ENCODE data around the gene UQCRHL.

DNA sequence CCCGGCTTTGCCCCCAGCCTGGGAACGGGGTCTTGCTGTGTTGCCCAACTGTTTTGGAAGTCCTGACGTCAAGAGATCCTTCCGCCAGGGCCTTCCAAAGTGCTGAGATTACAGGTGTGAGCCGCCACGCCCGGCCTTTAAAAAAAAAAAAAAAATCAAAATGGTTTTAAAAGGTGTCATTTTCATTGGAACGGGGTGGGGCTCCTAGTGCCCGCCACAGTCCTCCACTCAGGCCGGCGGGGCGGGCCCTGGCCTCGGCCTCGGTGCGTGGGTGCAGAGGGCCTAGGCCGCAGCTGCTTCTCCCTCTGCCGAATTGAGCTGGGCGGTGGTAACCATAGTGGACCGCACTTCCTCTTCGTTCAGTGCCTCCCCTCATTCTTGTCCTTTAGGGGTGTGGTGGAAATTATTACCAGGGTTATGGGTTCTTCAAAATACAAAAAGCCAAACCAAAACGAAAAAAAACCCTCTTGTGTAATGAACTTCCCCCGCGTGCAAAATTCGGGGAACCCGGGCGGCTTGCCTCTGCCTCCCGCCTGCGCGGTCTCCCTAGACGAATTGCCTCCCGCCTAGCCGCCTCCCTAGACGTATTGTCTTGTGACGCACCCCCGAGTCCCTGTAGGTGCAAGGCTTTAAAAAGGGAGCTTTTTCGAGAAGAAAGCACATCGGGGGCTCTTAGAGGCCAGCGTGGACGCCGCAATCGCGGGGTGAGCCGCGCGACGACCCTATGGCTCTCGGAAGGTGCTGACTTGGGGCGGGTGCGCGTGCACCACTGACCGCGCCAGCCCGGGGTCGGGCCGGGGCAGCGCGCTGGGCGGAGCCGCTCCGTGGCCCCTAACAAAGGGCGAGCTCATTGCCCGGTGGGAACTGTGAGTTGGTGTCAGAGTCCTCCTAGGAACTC, 29.6 kb upstream of the UQCRHL start:
- TF ChIP-seq, protein P1, sequence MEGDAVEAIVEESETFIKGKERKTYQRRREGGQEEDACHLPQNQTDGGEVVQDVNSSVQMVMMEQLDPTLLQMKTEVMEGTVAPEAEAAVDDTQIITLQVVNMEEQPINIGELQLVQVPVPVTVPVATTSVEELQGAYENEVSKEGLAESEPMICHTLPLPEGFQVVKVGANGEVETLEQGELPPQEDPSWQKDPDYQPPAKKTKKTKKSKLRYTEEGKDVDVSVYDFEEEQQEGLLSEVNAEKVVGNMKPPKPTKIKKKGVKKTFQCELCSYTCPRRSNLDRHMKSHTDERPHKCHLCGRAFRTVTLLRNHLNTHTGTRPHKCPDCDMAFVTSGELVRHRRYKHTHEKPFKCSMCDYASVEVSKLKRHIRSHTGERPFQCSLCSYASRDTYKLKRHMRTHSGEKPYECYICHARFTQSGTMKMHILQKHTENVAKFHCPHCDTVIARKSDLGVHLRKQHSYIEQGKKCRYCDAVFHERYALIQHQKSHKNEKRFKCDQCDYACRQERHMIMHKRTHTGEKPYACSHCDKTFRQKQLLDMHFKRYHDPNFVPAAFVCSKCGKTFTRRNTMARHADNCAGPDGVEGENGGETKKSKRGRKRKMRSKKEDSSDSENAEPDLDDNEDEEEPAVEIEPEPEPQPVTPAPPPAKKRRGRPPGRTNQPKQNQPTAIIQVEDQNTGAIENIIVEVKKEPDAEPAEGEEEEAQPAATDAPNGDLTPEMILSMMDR (IDR thresholded peaks at IDR 0.05 in 8 of 11, conservative IDR thresholded peaks at IDR 0.05 in 3 of 11), result no peak
- TF ChIP-seq POLR2A (IDR thresholded peaks at IDR 0.05) (no peak), POLR2AphosphoS5 (IDR thresholded peaks at IDR 0.05) (peak; percentile 69 to 74 (median 71))

Data from spleen (tissue), 7 donors.